Muscle of leg (tissue), 11 donors: ENCODE data around the gene GCN1. TPM values are rescaled to one million over a fixed set of nuclear protein-coding genes. Genes with fewer than 3 reads are reported as not detected.

Experiments used
- DNase-seq: peaks from one replicate; pipeline ENCODE4 v3.0.0; 2013
- H3K27ac ChIP-seq: one replicate; pipeline ENCODE4 v1.5.1; 2013; ENCODE audit warnings: mild to moderate bottlenecking, low read length, control low read depth
- H3K27me3 ChIP-seq: one replicate; pipeline ENCODE4 v1.6.1; 2013; ENCODE audit warnings: low read length; ENCODE audit not compliant: control insufficient read depth, insufficient read depth
- H3K36me3 ChIP-seq: one replicate; pipeline ENCODE4 v1.6.1; 2013; ENCODE audit warnings: low read length; ENCODE audit not compliant: control insufficient read depth, insufficient read depth
- H3K4me1 ChIP-seq: one replicate; pipeline ENCODE4 v1.6.1; 2013; ENCODE audit warnings: low read length; ENCODE audit not compliant: control insufficient read depth, insufficient read depth
- H3K4me3 ChIP-seq: one replicate; pipeline ENCODE4 v1.5.1; 2013; ENCODE audit warnings: low read length, control low read depth
- H3K9me3 ChIP-seq: replicated peaks from 2 replicates; pipeline ENCODE4 v1.6.1; 2013; ENCODE audit warnings: low read depth, low read length; ENCODE audit not compliant: control insufficient read depth
- WGBS: methylation state at CpG from one replicate; pipeline ENCODE4 v1.1.5; 2013; ENCODE audit warnings: missing lambda C conversion rate; ENCODE audit not compliant: insufficient coverage; 5-methylcytosine and 5-hydroxymethylcytosine counted together
- polyA plus RNA-seq, 8 donors: library from polyadenylated mRNA; unstranded; fragments of 120-200 nt; gene quantifications; one replicate each; pipeline versions ENCODE4 v1.2.1 to v1.2.3, GENCODE V29; 2013; ENCODE audit warnings: inconsistent platforms in 1 of 8, low replicate concordance in 1 of 8; ENCODE audit not compliant: insufficient read length in 8 of 8, insufficient read depth in 1 of 8
- total RNA-seq: library from RNA; stranded (reverse); fragments of 120-200 nt; gene quantifications from one replicate; pipeline ENCODE4 v1.2.4, GENCODE V29; 2013

Gene GCN1
- total and polyA plus RNA-seq, 9 donors = 34.9 to 50.6 (median 43.5) TPM

- H3K4me1 ChIP-seq = peaks cover 36% of the 10 kb centered on the region
- WGBS = 66% methylated on average over 12 of the region's 13 CpGs
- H3K36me3 ChIP-seq = peaks cover 52% of the 10 kb centered on the region
- H3K27me3 ChIP-seq = no peaks in the 10 kb centered on the region
- H3K9me3 ChIP-seq = no peaks in the 10 kb centered on the region
- no peak for DNase-seq
- no peak overlapping the region for H3K4me3 ChIP-seq
- no peak overlapping the region for H3K27ac ChIP-seq
Observed at GRCh38 chr12:120095331-120095730, 99.2 kb downstream of the GCN1 start.

- 53% methylated on average over 9 of the region's 9 CpGs for WGBS
- H3K27ac ChIP-seq = no peak overlapping the region
- no peaks in the 10 kb centered on the region for H3K9me3 ChIP-seq
- DNase-seq = no peak
- H3K27me3 ChIP-seq = no peaks in the 10 kb centered on the region
- peaks cover 38% of the 10 kb centered on the region for H3K4me1 ChIP-seq
- H3K4me3 ChIP-seq = no peak overlapping the region
- H3K36me3 ChIP-seq = peaks cover 49% of the 10 kb centered on the region
Observed at GRCh38 chr12:120094485-120094884, 100.0 kb downstream of the GCN1 start.

GRCh38 chr12:120093592-120094355, 100.7 kb downstream of the GCN1 start:
- no peak for DNase-seq
- Histone ChIP-seq H3K27me3 (no peaks in the 10 kb centered on the region), H3K36me3 (peaks cover 44% of the 10 kb centered on the region), H3K27ac (no peak overlapping the region), H3K4me3 (no peak overlapping the region), H3K4me1 (peaks cover 38% of the 10 kb centered on the region), H3K9me3 (no peaks in the 10 kb centered on the region)
- 21% methylated on average over 6 of the region's 17 CpGs for WGBS

GRCh38 chr12:120093336-120093591, 101.3 kb downstream of the GCN1 start:
- Histone ChIP-seq H3K27ac (no peak overlapping the region), H3K4me3 (no peak overlapping the region), H3K9me3 (no peaks in the 10 kb centered on the region), H3K4me1 (peaks cover 38% of the 10 kb centered on the region), H3K27me3 (no peaks in the 10 kb centered on the region), H3K36me3 (peaks cover 39% of the 10 kb centered on the region)
- DNase-seq = no peak
- 33% methylated on average over 2 of the region's 4 CpGs for WGBS

- H3K4me3 ChIP-seq = no peak overlapping the region
Observed at GRCh38 chr12:120092551-120093335, 101.8 kb downstream of the GCN1 start.

GRCh38 chr12:120091371-120092090, 103.0 kb downstream of the GCN1 start:
- WGBS = 72% methylated on average over 12 of the region's 12 CpGs
- peaks cover 45% of the 10 kb centered on the region for H3K4me1 ChIP-seq
- no peak overlapping the region for H3K27ac ChIP-seq
- no peaks in the 10 kb centered on the region for H3K27me3 ChIP-seq
- H3K9me3 ChIP-seq = no peaks in the 10 kb centered on the region
- no peak overlapping the region for H3K4me3 ChIP-seq
- no peak for DNase-seq
- peaks cover 23% of the 10 kb centered on the region for H3K36me3 ChIP-seq

More at GRCh38 chr12:120092551-120093335, 101.8 kb downstream of the GCN1 start:
- Histone ChIP-seq H3K27ac (no peak overlapping the region), H3K27me3 (no peaks in the 10 kb centered on the region), H3K36me3 (peaks cover 36% of the 10 kb centered on the region), H3K4me1 (peaks cover 38% of the 10 kb centered on the region), H3K9me3 (no peaks in the 10 kb centered on the region)
- 68% methylated on average over 20 of the region's 23 CpGs for WGBS
- no peak for DNase-seq

GRCh38 chr12:120090626-120091295, 103.8 kb downstream of the GCN1 start:
- DNase-seq = no peak
- Histone ChIP-seq H3K36me3 (peaks cover 17% of the 10 kb centered on the region), H3K9me3 (no peaks in the 10 kb centered on the region), H3K4me1 (peaks cover 47% of the 10 kb centered on the region), H3K27ac (no peak overlapping the region), H3K27me3 (no peaks in the 10 kb centered on the region), H3K4me3 (no peak overlapping the region)
- 84% methylated on average over 18 of the region's 19 CpGs for WGBS

- H3K4me1 ChIP-seq = peaks cover 47% of the 10 kb centered on the region
- H3K27me3 ChIP-seq = no peaks in the 10 kb centered on the region
- no peak for DNase-seq
- no peaks in the 10 kb centered on the region for H3K9me3 ChIP-seq
- WGBS = 63% methylated on average over 1 of the region's 3 CpGs
- H3K4me3 ChIP-seq = no peak overlapping the region
- H3K36me3 ChIP-seq = peaks cover 14% of the 10 kb centered on the region
- no peak overlapping the region for H3K27ac ChIP-seq
Observed at GRCh38 chr12:120090206-120090605, 104.3 kb downstream of the GCN1 start.

- H3K4me3 ChIP-seq = no peak overlapping the region
- H3K9me3 ChIP-seq = no peaks in the 10 kb centered on the region
- no peak for DNase-seq
- 34% methylated on average over 2 of the region's 2 CpGs for WGBS
- no peaks in the 10 kb centered on the region for H3K27me3 ChIP-seq
- no peak overlapping the region for H3K27ac ChIP-seq
- H3K36me3 ChIP-seq = peaks cover 14% of the 10 kb centered on the region
- H3K4me1 ChIP-seq = peaks cover 46% of the 10 kb centered on the region
Observed at GRCh38 chr12:120089796-120090195, 104.7 kb downstream of the GCN1 start.

- no peak for DNase-seq
- H3K27ac ChIP-seq = no peak overlapping the region
- H3K4me3 ChIP-seq = no peak overlapping the region
- no peaks in the 10 kb centered on the region for H3K27me3 ChIP-seq
- H3K36me3 ChIP-seq = peaks cover 10% of the 10 kb centered on the region
- H3K9me3 ChIP-seq = no peaks in the 10 kb centered on the region
- peaks cover 40% of the 10 kb centered on the region for H3K4me1 ChIP-seq
- WGBS = 26% methylated on average over 5 of the region's 8 CpGs
Observed at GRCh38 chr12:120089105-120089504, 105.4 kb downstream of the GCN1 start.
